Osteocyte (in vitro differentiated cells): ENCODE measurements around the gene SOCS7. TPM values are rescaled to one million over a fixed set of nuclear protein-coding genes. Genes with fewer than 3 reads are reported as not detected.

Experiments used
- DNase-seq: peaks from one replicate; pipeline ENCODE4 v3.0.0; 2021; ENCODE audit warnings: mixed read lengths; ENCODE audit not compliant: unreplicated experiment; ENCODE audit errors: extremely low spot score
- H3K27ac Mint-ChIP-seq: one replicate; pipeline ENCODE4 v1.8.0; 2021; ENCODE audit warnings: mild to moderate bottlenecking, mixed read lengths; ENCODE audit not compliant: unreplicated experiment
- H3K27me3 Mint-ChIP-seq: one replicate; pipeline ENCODE4 v1.8.0; 2021; ENCODE audit warnings: mixed read lengths; ENCODE audit not compliant: unreplicated experiment
- H3K36me3 Mint-ChIP-seq: one replicate; pipeline ENCODE4 v1.8.0; 2021; ENCODE audit warnings: mixed read lengths; ENCODE audit not compliant: unreplicated experiment
- H3K4me1 Mint-ChIP-seq: one replicate; pipeline ENCODE4 v1.8.0; 2021; ENCODE audit warnings: mixed read lengths; ENCODE audit not compliant: unreplicated experiment
- H3K4me3 Mint-ChIP-seq: one replicate; pipeline ENCODE4 v1.8.0; 2021; ENCODE audit warnings: mild to moderate bottlenecking, moderate library complexity, mixed read lengths; ENCODE audit not compliant: unreplicated experiment
- H3K9me3 Mint-ChIP-seq: one replicate; pipeline ENCODE4 v1.8.0; 2021; ENCODE audit warnings: mixed read lengths; ENCODE audit not compliant: unreplicated experiment
- total RNA-seq: library from RNA; stranded (reverse); gene quantifications from 2 replicates; pipeline ENCODE4 v1.2.1, GENCODE V29; 2021
- TF ChIP-seq, protein P1 (sequence below): fragments of 200-600 bp; sonication (generic); IDR thresholded peaks from 2 replicates; pipeline ENCODE4 v1.5.0; 2021; ENCODE audit warnings: antibody characterized with exemption, mild to moderate bottlenecking, moderate library complexity

SOCS7 gene
- total RNA-seq, 1 donor from 2014 or later, result 19.1 TPM

DNA sequence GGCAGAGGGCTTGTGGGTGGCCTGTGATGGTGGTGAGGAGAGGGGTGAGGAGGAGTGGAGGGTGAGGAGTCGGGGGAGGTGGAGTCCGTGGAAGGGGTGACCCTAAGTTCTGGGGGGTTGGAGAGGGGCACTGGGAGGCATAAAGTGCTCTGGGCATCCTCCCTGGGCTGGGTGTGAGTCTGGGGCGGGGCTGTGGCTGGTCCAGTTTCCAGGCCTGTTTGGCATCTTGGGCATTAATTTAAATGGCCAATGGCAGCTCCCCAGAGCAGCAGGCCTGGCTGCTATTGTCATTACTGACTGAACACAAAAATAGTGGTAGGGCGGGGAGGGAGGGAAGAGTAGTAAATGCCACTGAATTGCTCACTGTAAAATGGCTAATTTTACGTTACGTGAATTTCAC is 68.9 kb downstream of the SOCS7 start:
- no peak for DNase-seq
- Mint-ChIP-seq H3K4me1 (peaks cover 67% of the 10 kb centered on the region), H3K9me3 (no peaks in the 10 kb centered on the region), H3K36me3 (no peaks in the 10 kb centered on the region), H3K27me3 (peaks cover 6% of the 10 kb centered on the region), H3K4me3 (peak overlapping the region; percentile 18), H3K27ac (no peak overlapping the region)
- TF ChIP-seq, protein P1, sequence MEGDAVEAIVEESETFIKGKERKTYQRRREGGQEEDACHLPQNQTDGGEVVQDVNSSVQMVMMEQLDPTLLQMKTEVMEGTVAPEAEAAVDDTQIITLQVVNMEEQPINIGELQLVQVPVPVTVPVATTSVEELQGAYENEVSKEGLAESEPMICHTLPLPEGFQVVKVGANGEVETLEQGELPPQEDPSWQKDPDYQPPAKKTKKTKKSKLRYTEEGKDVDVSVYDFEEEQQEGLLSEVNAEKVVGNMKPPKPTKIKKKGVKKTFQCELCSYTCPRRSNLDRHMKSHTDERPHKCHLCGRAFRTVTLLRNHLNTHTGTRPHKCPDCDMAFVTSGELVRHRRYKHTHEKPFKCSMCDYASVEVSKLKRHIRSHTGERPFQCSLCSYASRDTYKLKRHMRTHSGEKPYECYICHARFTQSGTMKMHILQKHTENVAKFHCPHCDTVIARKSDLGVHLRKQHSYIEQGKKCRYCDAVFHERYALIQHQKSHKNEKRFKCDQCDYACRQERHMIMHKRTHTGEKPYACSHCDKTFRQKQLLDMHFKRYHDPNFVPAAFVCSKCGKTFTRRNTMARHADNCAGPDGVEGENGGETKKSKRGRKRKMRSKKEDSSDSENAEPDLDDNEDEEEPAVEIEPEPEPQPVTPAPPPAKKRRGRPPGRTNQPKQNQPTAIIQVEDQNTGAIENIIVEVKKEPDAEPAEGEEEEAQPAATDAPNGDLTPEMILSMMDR, result no peak

DNA sequence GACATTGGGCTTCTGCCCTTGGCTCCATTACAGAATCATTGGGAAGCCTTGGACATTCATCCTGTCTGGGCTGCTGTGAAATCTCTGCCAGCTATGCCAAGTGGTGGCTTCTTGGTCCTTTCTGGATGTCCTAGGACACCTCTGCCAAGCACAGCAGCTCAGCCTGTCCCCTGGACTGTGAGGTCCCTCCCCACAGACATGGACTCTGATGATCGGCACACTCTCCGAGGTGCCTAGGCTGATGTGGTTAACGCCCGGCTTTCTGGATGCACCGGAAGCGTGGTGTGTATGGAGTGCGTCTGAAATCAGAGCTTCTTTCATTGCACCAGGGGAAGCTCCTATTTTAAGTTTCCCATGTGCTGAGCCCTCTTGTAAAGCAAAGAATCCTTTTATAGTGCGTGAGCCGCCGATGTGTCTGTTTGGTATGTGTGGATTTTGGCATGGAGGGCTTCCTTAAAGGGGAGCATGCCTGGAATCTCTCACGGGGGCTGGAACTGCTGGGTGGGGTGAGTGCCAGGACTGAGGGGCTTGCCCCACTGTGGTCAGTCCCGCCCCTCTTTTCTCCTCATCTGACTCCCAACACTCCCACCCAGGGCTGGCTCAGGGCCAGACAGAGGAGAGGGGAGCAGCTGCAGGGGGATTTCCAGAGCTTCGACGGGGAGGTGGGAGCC is 69.7 kb downstream of the SOCS7 start:
- H3K4me3 Mint-ChIP-seq, result peak overlapping the region; percentile 55
- H3K27me3 Mint-ChIP-seq, result peaks cover 6% of the 10 kb centered on the region

DNA sequence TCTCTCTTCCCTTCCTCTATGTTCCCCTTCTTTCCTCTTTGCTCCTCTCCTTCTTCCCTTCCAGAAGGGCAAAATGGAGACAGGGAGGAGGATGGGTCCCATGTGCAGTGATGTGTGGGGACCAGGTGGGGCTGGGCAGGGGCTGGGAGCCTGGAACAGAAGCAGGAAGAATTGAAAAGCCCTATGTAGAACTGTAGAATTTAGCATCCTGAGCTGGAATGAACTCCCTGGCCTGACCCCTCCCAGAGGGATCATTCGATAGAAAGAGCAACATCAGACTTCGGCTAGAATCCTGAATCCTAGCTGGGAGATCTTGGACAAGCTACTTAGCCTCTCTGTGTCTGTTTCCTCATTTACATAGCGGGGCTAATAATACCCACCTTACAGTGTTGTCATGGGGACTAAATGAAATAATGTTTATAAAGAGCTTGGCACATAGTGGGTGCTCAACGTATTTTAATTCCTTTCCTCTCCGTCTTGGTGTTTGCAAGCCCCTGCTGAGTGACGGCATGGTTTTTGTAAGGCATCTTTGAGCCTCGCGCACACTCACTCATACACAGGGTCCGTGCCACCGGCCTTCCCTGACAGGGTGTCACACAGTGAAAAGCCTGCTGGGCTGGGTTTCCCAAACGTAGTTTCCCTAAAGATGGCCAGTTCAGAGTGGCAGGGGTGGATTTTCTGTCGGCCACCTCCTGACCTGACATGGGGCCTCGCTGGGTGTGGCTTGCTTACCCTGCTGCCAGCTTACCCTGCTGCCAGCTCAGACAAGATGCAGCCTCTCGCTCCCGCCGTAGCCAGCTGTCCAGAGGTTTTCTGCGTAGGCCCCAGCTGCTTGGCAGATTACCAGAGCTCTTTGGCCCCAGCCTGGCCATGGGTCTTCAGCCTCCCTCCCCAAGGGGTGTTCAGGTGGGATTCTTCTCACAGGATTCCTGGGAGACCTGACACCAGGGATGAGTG is 70.5 kb downstream of the SOCS7 start:
- peaks cover 77% of the 10 kb centered on the region for H3K4me1 Mint-ChIP-seq
- H3K27me3 Mint-ChIP-seq, result peaks cover 6% of the 10 kb centered on the region
- peak overlapping the region; percentile 82 for H3K27ac Mint-ChIP-seq
- no peak overlapping the region for H3K4me3 Mint-ChIP-seq
- TF ChIP-seq, protein P1, result no peak
- H3K36me3 Mint-ChIP-seq, result no peaks in the 10 kb centered on the region
- no peaks in the 10 kb centered on the region for H3K9me3 Mint-ChIP-seq
- DNase-seq, result no peak

More for the DNA sequence above, 69.7 kb downstream of the SOCS7 start:
- Mint-ChIP-seq H3K36me3 (no peaks in the 10 kb centered on the region), H3K4me1 (peaks cover 69% of the 10 kb centered on the region), H3K27ac (peak overlapping the region; percentile 82), H3K9me3 (no peaks in the 10 kb centered on the region)
- TF ChIP-seq, protein P1, result no peak
- no peak for DNase-seq

DNA sequence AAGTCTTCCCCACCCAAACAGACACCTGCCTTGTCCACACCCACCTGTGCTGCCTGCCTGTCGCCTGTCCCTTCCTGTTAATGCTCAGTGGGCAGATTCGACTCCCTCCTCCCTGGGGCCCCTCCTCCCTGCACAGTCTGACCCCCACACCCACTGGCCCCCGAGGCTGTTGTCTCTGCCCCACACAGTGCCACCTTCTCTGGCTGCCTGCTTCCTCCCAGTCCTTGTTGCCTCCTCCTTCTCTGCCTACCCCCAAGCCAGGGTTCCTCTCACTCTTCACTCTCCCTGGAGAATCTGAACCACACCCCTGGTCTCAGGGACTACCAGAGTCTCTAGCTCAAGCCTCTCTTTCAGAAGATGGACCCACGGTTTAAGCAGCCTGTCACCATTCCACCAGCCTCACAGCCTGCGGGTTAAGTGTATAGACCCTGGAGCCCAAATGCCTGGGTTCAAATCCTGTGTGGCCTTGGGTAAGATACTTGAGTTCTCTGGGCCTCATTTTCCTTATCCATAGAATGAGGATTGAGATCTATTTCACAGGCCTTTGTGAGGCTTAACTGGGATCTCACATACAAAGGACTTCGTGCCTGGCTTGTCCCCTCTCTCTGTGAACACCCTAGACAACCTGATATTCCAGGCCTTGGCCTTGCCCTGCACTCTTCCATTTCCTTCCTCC is 72.8 kb downstream of the SOCS7 start:
- no peaks in the 10 kb centered on the region for H3K9me3 Mint-ChIP-seq
- peaks cover 80% of the 10 kb centered on the region for H3K4me1 Mint-ChIP-seq
- H3K27me3 Mint-ChIP-seq, result no peaks in the 10 kb centered on the region
- H3K4me3 Mint-ChIP-seq, result peak overlapping the region; percentile 15
- no peak for DNase-seq
- TF ChIP-seq, protein P1, result no peak
- peak overlapping the region; percentile 78 for H3K27ac Mint-ChIP-seq
- no peaks in the 10 kb centered on the region for H3K36me3 Mint-ChIP-seq
